ENCODE measurements around the gene LILRA2. TPM values are rescaled to one million over a fixed set of nuclear protein-coding genes. Genes with fewer than 3 reads are reported as not detected.

LILRA2 gene
- total RNA-seq, 1 experiment from 2014 or later = not detected

- no peak overlapping the region for H2BK120ac ChIP-seq (ENCODE audit: low read depth, low read length, poor library complexity, severe bottlenecking)
- no peak overlapping the region for H2BK5ac ChIP-seq (ENCODE audit: insufficient read length, low read length)
- Mint-ChIP-seq H3K27ac (no peak overlapping the region), H3K27me3 (ENCODE audit: low read depth) (peaks cover 7% of the 10 kb centered on the region), H3K9me3 (peaks cover 89 to 92% of the 10 kb centered on the region in 2 experiments), H3K36me3 (ENCODE audit: insufficient read depth in 1 of 3, low read depth in 3 of 3) (peaks cover 8 to 40% (median 12%) of the 10 kb centered on the region in 3 experiments; a peak in 6 of 7 replicates), H3K4me1 (no peaks in the 10 kb centered on the region), H3K4me3 (no peak overlapping the region)
- H2BK15ac ChIP-seq (ENCODE audit: low read depth, low read length) = no peak overlapping the region
- H3K79me2 ChIP-seq (ENCODE audit: insufficient read depth, low read length) = no peaks in the 10 kb centered on the region
- DNase-seq = no peak
- no CpG with 5 or more reads among the region's 9 CpGs for WGBS (ENCODE audit: extremely low coverage, insufficient read length, low lambda C conversion rate)
- no peak overlapping the region for H3T11ph ChIP-seq (ENCODE audit: low read length)
- no peak overlapping the region for H3K23ac ChIP-seq (ENCODE audit: insufficient read length, low read depth, low read length)
- H4K91ac ChIP-seq (ENCODE audit: insufficient read length, low read depth, low read length) = no peak overlapping the region
- H3K9me3 ChIP-seq (ENCODE audit: control insufficient read depth, low read depth, low read length) = peaks cover 86% of the 10 kb centered on the region
- no peak overlapping the region for H2AK5ac ChIP-seq (ENCODE audit: insufficient read length, low read length)
- no peak overlapping the region for H3K4me2 ChIP-seq (ENCODE audit: insufficient read depth, insufficient read length, low read length)
- H3K9ac ChIP-seq (ENCODE audit: extremely low read depth, insufficient read length, low read length) = no peak overlapping the region
- no peaks in the 10 kb centered on the region for H3K23me2 ChIP-seq (ENCODE audit: insufficient read length, low read depth, low read length, poor library complexity, severe bottlenecking)
- H4K5ac ChIP-seq (ENCODE audit: insufficient read length, low read depth, low read length) = no peak overlapping the region
- no peak overlapping the region for H2BK12ac ChIP-seq (ENCODE audit: insufficient read length, low read depth, low read length)
- TF ChIP-seq CTCF (conservative IDR thresholded peaks at IDR 0.05) = no peak
- no peaks in the 10 kb centered on the region for H3K4me1 ChIP-seq (ENCODE audit: insufficient read depth, low read length)
- no peak overlapping the region for H2AFZ ChIP-seq (ENCODE audit: low read length)
- no peak overlapping the region for H3K4ac ChIP-seq (ENCODE audit: low read depth, low read length)
- H4K20me1 ChIP-seq (ENCODE audit: control insufficient read depth, insufficient read depth, insufficient read length) = no peaks in the 10 kb centered on the region
- no peak overlapping the region for H4K8ac ChIP-seq (replicated peaks; ENCODE audit: insufficient read length, low read depth, low read length)
- no peak overlapping the region for H3K18ac ChIP-seq (ENCODE audit: insufficient read length, low read depth, low read length)
- no peak overlapping the region for H3K27ac ChIP-seq (ENCODE audit: insufficient read length, low read depth, low read length)
- H3K14ac ChIP-seq (ENCODE audit: insufficient read depth, low read length) = no peak overlapping the region
- H3K56ac ChIP-seq (ENCODE audit: insufficient read length, low read depth, low read length) = no peak overlapping the region
- H3K27me3 ChIP-seq (ENCODE audit: insufficient read depth, low read length) = no peaks in the 10 kb centered on the region
- H2BK20ac ChIP-seq (ENCODE audit: low read depth, low read length, poor library complexity, severe bottlenecking) = no peak overlapping the region
- H3K79me1 ChIP-seq (ENCODE audit: insufficient read depth, low read depth, low read length, poor library complexity, severe bottlenecking) = no peaks in the 10 kb centered on the region
These were observed 38.0 kb upstream of the LILRA2 start for GRCh38 chr19:54535601-54536000.
